Fibroblast of the aortic adventitia (primary cell): ENCODE results near the gene RAD9A. TPM values are rescaled to one million over a fixed set of nuclear protein-coding genes. Genes with fewer than 3 reads are reported as not detected.

Source experiments
- DNase-seq: peaks from one replicate; pipeline ENCODE4 v3.0.0-alpha.2; 2010; ENCODE audit warnings: low read depth
- H3K4me3 ChIP-seq: 2 replicates; pipeline ENCODE4 v1.5.1; 2011; ENCODE audit warnings: low read depth, mild to moderate bottlenecking, control low read depth, low read length, moderate library complexity
- total RNA-seq: library from RNA; depleted of rRNA; stranded (reverse); fragments of >200 nt; gene quantifications from 2 replicates; pipeline ENCODE4 v1.2.3, GENCODE V29; 2012; ENCODE audit warnings: low replicate concordance
- TF ChIP-seq, protein P1 (sequence below): IDR thresholded peaks from 2 replicates; pipeline ENCODE4 v1.5.1; 2011; ENCODE audit warnings: mild to moderate bottlenecking, low read length, control low read depth, inconsistent platforms; ENCODE audit not compliant: insufficient read depth

Gene RAD9A
- total RNA-seq, 1 donor, result 4.7 TPM

DNA sequence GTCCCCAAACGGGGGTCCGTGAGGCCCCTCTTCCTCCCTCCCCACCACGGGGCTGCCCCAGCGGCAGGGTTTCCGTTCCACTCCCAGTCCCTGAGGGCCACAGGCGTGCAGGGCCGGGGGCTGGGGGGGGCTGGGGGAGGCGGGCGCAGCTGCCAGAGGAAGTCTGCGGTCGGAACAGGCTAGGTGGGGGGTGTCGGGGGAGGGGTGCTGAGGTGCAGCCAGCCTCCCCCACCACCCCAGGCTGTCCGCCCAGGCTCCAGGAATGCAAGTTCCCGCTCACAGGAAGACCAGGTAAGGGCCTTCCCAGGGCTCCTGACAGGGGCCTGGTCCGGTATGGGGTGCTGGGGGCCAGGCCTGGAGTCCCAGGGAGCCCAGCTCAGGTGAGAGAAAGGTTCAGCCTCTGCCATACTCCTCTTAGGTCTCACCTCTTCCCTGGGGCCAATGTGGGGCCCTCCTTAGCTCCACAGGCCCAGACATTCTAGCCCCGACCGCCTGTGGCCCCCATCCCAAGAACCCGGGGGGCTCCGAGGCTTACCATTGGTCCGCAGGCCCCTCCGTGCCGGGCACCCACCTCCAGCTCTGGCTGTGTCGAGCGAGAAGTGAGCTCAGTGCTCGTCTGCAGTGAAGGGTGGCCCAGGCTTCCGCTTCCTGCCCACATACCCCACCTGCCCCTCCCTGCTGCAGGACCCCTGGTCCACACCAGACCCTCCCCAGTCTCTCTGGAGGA lies 45.5 kb downstream of the RAD9A start, which contains the start of gene PTPRCAP:
PTPRCAP (minus strand) TSS at position 601 of the 727 bp plus-strand sequence; CDS start at position 538, 63 bp downstream.
- no peak within 1 kb of the TSS for H3K4me3 ChIP-seq
- TF ChIP-seq, protein P1, sequence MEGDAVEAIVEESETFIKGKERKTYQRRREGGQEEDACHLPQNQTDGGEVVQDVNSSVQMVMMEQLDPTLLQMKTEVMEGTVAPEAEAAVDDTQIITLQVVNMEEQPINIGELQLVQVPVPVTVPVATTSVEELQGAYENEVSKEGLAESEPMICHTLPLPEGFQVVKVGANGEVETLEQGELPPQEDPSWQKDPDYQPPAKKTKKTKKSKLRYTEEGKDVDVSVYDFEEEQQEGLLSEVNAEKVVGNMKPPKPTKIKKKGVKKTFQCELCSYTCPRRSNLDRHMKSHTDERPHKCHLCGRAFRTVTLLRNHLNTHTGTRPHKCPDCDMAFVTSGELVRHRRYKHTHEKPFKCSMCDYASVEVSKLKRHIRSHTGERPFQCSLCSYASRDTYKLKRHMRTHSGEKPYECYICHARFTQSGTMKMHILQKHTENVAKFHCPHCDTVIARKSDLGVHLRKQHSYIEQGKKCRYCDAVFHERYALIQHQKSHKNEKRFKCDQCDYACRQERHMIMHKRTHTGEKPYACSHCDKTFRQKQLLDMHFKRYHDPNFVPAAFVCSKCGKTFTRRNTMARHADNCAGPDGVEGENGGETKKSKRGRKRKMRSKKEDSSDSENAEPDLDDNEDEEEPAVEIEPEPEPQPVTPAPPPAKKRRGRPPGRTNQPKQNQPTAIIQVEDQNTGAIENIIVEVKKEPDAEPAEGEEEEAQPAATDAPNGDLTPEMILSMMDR, result no peak
- DNase-seq, result no peak

DNA sequence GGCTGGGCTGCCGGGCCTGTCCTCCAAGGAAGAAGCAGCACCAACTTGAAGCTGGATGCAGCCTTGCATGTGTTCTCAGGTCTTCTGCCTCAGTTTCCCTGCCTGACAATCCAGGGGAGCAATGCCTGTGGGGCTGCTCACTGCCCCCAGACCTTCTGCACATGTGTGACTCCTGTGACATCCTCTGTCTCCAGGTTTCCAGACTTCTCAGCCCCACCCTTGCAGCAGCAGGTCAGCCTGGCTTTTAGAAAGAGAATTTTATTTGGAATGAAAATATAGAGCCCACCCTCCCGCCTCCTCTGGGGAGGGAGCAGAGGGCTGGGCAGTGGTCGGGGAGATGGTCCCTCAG lies 46.0 kb downstream of the RAD9A start:
- TF ChIP-seq, protein P1, result no peak
- no peak overlapping the region for H3K4me3 ChIP-seq
- no peak for DNase-seq

DNA sequence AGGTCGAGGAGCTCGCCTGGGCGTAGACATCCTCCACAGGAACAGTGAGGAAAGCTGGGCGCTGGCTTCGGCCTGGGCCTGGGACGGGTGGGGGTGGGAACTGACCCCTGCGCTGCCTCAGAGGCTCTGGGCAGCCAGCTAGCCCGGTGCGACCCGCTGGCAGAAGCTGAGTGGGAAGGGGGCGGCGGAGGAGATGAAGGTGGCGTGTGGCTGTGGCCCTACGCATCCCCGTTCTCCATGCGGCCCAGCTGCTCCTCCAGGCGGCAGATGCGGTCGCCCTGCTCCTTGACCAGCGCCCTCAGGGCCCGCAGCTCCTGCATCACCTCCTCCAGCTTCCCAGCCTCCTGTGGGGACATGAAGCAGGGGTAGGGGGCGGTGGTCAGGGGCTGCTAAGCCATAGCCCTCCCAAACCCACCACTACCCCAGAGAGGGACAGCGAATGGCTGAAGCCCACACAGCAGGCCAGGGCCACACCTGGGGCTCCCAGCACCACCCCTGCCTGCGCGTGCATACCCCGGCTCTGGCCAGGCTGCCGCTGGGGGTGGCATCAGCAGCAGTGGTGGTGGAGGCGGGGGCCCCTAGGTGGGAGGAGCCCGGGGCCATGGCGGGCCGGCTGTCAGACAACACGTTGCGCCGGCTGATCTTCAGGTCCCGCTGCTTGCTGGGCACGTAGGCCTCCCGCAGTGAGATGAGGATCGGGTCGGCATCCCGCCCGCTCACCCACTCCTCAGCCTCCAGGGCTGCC lies 46.5 kb downstream of the RAD9A start:
- TF ChIP-seq, protein P1, result no peak
- DNase-seq, result no peak
- no peak overlapping the region for H3K4me3 ChIP-seq

DNA sequence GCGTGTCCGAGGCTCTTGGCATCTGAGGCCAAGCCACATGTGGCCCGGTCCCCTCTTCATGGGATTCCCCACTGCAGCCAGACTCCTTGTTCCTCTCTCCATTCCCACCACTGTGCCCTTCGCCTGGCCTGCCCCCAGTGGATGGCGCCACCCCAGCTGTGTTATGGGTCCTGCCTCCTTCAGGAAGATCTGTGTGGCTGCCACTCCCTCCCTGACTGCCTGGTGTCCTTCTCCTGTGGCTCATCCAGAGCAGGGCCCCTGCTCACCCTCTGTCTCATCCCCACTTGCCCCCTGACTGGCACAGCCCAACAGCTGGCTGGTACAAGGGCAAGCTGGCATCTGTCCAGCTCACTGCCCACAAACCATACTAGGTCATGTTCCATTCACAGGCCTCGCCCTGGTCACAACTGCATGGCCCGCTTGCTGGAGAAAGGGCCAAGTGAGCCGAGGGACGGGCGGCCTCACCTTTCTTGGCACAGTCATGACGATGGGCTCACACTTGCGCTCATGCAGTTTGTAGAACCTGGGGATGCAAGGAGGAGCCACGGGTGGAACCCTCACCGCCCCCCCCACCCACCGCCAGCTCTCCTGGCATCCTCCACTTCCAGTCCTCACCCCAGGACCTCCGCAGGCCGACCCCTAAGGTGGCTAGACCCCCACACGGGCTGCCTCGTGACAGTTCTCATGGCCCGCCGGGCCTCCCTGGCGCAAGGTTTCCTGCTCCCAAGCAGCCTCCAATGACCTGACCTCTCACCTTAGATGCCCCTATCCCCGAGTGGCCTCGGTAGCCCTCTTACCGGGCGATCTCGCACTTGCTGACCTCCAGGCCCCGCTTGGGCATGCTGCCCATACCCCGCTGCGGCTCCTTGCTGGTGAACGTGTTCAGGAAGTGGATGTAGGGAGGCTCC lies 47.8 kb downstream of the RAD9A start:
- TF ChIP-seq, protein P1, result peak; percentile 15
- no peak overlapping the region for H3K4me3 ChIP-seq
- DNase-seq, result no peak

DNA sequence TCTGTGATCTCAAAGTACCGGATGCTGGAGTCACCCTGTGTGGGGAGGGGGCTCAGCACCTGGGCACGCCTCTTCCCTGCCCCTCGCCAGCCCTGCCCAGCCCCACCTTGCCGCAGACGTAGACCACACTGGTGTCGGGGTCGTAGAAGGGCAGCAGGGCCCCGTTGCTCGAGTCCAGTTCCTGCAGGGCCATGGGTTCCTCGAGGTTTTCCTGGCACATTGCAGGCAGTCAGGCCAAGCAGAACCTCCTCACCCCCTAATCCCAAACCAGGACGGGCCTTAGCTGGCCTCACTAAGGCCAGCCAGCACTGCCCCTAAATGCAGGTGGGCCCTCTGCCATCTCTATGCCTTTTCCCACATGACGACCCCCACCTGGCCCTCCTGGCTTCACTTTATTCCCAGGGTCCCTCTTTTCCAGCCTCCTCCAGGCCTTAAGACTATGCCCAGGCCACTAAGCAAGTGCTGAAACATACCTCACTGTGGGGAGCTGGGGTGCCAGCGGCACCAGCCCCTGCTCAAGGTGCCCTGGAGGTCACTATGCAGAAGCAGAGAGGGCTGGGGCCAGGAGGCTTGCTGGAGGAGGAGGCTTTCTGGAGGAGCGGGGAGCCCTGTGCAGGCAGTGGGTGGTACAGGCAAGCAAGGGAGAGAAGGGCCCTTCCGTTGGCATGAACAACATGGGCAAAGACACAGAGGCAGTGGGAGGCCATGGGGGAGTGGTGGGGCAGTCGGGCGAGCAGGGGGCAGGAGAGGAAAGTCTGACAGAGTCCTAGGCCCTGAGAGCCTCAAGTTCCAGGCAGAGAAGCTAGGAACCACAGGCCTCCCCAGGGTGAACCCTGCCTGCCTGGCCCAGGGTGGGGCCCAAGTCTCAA lies 48.7 kb downstream of the RAD9A start:
- no peak for DNase-seq
- TF ChIP-seq, protein P1, result no peak
- H3K4me3 ChIP-seq, result no peak overlapping the region
